GM10847 (cell line): ENCODE results near the gene ARHGEF4.

Experiments
- POLR2A ChIP-seq: IDR thresholded peaks from 2 replicates; pipeline ENCODE4 v1.6.1; 2011; ENCODE audit not compliant: insufficient read length; ENCODE audit errors: extremely low read depth

ARHGEF4 gene

DNA sequence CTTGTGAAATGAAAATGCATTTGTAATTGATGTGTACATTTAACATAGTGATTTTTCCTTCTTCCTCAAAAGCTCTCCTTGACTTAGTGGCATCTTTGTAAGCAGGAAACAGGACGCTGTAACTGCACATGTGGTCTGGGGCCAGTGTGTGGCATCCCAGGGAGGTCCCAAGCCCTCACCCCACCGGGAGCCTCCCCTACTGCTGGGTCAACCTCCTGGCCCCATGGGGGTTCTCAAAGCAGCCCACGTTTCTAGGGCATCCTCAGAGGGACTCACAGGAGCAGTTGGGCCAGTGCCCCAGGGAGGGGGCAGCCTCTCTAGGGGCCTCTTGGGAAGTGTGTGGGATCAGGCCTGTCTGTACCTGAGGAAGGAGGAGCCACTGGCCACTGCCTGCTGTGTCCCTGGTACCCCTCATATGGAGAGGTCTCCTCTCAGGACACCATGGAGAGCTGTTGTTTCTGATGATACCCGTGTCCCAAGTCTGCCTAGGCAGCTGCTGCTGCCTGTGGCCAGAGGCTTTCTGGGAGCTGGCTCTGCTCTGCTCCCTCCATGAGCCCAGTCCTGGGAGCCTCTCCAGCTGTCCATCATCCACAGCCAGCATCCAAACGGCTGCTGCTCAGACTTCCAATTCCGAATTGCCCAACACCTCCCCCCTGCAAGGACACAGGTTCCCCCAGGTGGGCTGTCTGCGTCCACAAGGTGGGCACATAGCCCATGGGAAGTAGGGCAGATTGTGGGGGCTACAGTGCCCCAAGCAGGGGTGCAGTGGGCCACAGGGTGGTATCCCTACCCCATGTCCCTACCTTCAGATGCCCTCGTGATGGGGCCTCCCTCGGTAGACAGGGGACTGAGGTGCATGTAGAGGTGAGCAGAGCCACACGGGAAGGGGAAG, 13.4 kb downstream of the ARHGEF4 start:
- TF ChIP-seq POLR2A: no peak

DNA sequence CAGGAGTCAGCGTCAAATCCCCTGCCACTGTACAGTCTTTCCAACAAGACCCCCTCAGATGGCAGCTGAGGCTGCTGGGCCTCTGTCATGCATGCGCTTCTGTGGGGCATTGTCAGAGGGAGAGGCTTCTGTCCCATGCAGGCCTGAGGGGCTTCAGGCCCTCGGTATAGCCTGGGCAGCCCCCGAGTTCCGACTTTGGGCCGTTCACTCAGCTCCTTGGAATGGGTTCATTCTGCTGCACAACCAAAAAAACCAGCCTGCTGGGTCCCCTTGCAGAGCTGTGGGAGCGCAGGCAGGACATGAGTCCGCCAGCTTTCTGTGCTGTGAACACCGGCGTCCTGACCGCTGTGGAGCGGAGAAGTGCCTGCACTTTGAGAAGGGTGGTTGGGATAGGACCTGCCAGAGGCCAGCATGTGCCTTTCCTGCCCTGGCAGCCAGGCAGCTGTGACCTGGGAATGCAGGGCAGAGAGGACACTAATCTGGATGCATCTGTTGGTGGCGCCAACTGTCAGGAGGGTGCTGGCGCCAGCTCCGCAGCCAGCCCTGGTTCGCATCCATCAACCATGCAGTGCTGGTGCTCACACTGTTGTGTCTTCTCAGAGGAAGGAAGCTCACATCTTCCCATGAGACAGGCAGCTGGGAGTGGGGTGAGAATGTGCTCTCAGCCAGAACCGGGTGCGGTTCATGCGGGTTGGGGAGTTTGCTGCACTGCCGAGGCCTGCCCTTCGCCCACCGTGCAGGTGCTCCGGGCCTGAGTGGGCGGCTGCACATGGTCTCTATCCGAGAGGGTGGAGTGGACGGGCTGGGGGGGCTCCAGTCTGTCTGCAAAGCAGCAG, 14.3 kb downstream of the ARHGEF4 start:
- TF ChIP-seq POLR2A: no peak

DNA sequence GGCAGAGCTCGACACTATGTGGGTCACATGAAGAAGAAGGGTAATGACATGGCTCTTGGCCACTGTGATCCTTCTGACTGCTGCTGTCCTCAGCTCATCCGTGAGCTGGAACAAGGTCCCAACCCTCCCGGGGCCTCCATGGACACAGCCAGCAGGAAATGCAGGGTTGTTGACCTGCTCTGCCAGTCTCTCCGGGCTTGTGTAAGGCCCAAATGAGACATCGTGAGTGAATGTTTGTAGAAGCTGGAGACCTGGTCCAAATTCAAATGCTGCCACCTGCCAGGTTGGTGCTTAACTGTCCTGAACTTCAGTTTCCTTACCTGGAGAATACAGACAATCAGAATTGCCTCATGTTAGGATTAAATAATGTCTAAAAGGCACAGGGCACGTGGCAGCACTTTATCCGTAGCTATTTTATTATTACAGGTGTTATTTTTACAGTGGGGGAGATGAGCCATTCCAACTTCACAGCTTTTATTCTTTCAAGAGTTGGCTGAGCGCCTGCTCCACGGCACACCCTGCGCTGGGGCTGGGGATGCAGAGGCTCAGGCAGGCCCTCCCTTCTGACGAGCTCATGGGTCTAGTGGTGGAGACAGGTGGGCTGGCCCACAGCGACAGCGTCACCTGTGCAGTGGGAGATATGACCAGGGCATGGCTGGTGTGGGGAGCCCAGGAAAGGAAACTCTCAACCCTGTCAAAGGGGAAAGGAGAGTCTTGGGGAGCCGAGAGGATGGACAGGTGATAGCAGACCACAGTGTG, 15.1 kb downstream of the ARHGEF4 start:
- no peak for TF ChIP-seq POLR2A

DNA sequence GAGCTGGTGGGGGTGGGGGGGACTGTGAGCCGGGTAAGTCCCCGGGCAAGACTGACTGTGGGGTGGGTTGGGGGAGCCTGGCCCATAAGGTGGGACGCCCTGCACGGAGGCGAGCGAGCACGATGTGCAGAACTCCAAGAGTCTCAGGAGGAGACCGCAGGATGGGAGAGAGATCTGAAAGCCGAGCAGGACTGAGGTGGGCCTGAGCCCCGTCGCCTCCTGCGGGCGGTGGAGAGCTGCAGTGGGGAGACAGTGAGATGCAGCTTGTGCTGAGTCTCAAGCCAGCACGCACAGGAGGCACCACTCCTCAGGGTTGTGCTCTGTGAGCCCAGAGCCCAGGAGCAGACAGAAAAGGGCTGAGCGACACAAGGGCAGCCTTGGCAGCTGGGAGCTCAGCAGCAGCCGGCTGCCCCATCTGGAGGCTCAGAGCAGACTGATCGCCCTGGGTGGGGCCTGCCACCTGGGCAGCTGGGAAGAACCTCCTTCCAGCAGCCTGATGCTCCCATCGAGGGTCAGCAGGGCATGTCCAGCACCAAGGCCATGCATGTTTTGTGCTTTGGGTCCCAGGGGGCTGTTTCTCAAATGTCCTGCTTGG, 15.9 kb downstream of the ARHGEF4 start:
- TF ChIP-seq POLR2A: no peak

DNA sequence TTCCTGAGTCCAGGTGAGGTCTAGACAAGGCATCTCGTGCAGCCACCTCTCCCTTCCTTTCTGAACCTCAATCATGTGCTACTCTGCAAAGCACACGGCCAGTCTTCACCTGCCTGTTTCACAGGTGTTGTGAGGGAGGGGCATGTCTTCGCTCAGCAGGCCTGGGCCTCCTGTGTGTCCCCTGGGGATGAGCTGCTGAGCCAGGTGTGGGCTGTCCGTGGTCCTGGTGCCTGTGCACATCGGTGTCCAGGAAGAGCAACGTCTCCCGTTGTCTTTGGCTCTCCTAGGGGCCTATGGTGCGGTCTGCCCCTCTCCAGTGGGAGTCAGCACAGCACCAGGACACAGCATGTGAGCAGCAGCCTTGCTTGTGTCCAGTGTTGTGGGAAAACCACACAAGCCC, 16.7 kb downstream of the ARHGEF4 start:
- TF ChIP-seq POLR2A: no peak

DNA sequence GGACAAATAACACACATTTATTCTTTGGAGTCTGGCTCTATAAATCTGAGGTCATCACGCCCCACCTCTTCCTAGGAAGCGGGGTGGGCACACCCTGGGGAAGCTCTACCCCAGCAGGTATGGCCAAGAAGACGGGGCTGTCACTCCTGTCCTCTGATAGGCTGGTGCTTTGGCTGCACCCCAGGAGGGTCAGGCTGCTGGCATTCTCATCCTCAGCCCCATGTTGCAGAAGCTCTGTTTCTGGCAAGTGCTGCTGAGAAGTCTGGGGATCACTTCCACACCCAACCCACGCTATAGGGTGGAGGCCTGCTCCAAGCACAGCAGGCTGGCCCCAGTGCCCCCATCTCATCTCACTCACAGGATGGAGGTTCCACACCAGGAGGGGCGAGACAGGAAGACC, 17.6 kb downstream of the ARHGEF4 start:
- no peak for TF ChIP-seq POLR2A

DNA sequence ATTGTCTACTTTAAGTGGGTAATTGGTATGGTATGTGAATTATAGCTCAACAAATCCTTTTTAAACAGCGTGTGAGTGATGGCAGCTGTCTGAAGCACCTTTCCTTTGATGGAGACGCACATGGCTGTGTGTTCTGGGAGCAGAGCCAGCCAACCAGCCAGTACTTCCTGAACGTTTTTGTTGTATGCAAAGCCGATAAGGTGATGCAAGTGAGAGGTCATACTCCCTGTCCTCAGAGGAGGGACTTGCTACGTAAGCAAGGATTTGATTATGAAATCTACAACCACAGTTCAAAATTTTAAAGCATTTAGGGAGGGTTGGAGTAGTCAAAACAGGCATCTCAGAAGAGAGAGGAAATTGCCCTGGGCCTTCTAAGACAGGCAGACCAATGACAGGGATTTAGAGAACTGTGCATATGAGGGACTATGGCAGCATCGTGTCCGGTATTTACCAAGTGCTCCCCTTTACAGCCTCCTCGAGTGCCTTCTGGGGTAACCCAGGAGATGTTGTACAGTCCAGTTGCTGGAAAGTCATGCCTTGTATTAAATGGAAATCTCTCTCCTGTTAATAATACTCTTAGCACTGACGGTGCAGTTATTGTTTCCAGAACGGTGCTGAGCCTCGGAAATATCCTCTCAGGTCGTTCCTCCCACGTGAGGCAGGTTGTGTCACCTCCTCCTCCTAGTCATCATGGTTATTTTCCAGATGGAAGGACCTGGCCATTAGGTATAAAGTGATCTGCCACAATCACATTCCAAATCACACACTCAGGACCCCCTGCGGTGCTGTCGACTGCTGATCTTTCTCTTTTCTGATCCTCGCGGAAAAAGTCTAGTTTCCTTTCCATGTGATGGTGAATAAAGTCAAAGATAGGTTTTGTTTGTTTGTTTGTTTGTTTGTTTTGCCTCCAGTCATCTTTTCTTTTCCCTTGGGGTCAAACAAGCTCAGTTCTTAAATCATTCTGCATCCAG, 28.4 kb downstream of the ARHGEF4 start:
- TF ChIP-seq POLR2A: no peak

DNA sequence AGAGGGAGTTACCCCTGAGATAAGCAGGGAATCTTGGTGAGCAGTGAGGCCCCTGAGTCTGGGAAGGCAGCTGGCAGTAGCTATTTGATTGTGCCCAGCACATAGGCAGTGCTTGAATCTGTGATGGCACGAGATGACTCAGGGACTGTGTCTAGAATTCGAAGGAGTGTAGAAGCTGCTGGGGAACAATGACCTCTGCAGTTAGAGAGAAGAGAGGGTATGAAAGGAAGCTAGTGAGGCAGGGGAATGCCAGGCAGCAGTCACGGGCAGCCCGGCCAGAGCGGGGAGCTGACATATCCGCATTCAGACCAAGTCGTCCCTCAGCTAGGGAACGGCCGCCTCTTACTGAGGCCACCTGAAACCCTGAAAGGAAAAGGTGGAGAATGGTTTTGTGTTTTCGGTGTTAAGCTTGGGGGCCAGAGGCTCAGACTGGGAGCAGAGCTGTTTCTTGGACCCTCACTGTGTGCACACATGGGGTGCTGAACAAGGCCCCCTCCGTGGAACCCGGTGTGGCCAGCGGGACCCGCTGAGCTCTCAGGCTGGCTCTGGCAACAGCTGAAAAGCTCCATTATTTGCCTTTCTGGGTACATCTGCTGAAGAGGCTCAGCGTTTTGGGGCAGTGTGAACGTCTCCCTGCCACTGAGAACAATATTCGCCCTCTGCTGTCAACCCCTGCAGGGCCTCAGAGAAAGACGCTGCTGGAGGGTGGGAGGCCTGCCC, 32.9 kb downstream of the ARHGEF4 start:
- TF ChIP-seq POLR2A: no peak

DNA sequence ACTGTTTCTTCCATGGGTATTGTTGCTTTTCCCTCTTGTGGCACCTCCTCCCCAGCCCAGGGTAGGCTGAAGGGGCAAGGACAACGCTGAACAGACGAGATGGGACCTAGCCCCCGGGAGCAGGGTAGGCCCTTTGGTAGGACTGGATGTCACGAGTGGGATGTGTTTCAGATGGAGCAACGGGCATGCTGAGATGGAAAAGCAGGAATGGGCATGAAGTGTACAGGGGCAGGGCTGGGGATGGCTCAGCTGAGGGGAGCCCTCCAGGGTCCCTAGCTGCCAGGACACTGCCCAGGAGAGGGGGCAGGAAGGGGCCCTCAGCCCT, 33.4 kb downstream of the ARHGEF4 start:
- TF ChIP-seq POLR2A: no peak

DNA sequence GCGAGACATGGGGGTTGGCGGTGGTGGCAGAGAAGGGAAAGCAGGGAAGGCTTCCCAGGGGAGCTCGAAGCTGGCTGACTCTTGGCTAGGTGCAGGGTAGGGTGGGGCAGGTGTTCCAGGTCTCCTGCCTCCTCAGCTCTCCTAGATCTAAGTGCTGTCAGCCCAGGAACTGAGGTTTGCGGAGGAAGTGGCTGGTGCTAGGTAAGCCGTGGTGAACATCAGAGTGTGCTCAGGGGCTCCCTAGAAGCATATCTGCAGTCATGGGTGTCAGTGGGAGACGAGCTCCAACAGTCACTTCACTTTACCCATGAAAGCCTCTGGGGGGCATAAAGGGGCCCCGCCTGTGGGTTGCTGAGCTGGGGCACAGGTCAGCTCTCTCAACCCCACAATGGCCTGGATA, 34.1 kb downstream of the ARHGEF4 start:
- no peak for TF ChIP-seq POLR2A

DNA sequence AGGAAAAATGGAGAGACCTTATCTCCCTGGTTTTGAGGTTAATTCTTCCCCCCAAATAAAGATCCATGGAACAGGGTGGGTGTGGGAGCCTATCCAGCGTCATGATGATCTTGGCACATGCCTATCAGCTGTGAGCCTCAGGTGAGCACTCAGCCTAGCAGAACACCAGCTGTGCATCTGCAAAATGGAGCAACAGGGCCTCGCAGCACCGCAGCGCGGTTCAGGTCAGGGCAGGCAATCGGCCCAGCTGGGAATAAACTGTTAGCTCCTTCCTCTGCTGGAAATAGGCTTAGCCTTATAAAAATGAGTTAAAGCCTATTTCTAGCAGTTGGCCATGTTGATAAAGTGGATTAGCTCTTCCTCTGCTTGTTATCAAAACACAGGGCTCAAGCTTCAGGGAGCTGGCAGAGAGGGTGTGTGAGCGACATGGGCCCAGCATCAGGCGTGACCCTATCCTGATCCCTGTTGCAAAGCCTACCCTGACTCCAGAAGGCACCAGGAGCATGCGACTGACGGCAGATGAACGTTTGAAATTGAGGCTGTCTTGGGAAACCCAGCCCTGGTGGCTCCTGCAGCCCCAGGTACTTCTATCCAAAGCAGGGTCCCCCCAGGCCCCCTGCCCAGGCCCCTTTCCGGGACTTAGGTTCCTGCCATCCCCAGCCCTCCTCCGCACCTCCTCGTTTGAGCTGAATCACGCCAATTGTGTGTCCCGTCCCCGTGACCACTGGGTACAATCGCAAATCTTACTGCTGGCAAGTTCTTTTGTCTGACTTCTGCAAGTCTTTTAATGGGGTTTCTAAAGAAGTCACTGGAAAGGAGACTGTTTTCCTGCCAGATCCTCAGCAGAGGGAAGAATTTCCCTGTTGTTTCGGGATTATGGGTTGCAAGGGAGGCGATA, 35.4 kb downstream of the ARHGEF4 start:
- TF ChIP-seq POLR2A: no peak

DNA sequence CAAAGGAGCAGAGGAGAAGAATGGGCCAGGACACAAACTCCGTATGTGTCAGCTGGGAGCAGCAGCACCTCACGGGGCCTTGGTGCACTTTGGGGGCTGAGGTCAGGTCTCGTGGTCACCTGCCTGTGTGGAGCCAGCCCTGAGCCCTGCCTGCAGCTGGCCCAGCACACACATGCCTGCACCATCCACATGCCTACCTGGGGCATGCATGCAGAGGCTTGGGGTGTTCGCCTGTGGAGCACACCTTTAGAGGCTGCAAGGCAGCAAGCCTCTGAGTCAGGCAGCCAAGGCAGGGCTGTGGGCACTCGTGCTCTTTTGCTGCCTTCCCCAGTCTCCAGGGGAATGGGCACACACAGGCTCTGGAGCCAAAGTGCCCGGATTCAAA, 36.0 kb downstream of the ARHGEF4 start:
- TF ChIP-seq POLR2A: no peak
